Measurements from ENCODE around the gene ZAP70.

ZAP70 gene

DNA sequence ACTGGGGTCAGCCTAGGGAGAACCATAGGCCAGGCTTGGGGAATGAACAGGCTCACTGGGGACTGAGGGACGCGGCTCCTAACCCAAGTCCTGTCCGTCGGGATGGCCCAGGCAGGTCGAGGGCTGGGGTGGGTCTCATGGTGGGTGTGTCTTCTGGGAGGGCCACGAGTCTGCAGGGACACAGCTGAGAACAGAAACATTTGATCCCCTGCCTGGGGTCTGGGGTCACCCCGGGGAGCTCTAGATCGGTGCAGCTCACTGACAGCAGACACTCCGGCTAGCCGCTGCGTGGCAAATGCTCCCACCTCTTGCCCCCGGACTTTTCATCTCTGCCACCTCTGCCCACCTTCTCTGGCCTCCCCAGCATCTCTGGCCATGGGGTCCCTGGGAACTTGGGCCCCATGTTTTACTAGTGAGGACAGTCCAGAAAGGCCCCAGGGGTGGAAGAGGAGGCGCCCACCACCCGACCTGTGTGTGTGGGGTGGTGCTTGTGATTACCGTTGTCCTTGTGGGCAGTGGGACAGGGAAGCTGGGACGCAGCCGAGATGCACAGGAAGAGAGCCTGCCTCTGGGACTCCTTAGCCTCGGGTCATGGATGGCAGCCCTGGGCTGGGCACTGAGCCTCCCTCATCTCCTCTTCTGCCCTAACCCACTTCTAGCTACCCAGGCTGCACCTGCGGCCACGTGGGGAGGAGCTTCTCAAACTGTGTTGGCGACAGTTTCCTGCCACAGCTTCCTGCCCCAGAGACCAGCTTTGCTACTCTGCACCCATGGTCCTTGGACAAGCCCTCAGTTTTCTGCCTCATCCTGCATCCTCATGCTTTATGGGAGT, 4.9 kb downstream of the ZAP70 start:
- FAIRE-seq, result no peak

- FAIRE-seq, result no peak
Measured at GRCh38 chr2:97718942-97719341, 5.6 kb downstream of the ZAP70 start.

DNA sequence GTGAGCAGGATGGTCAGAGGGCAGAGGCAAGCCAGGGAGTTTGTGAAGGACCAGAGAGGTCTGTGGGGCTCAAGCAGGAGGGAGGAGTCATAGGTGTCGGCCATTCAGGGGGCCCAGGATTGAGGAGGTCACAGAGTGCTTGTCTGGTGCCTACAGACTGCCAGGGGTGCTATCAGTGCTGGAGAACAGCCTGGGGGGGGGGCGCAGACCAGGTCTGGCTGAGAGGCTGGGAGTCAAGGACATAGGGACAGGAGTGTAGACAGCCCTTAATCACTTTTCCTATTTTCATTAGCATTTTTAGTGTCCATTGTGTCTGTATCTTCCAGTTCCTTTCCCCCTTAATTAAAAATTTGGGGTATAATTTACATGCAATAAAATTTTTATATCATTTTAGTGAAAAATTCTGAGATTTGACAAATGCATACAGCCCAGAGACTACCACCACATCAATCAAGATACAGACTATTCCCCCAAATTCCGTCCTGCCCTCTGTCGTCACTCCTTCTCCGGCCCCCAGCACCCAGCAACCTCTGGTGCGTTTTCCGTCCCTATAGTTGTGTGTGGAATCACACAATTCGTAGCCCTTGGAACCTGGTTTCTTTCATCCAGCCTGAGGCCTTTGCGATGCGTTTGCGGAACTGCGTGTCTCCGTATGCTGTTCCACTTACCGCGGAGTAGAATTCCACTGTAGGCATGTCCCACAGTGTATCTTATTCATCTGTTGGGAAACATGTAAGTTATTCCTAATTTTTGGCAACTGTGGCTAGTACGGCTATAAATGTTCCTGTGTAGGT, 6.2 kb downstream of the ZAP70 start:
- no peak for FAIRE-seq

- no peak for FAIRE-seq
Measured at GRCh38 chr2:97720746-97721145, 7.4 kb downstream of the ZAP70 start.

DNA sequence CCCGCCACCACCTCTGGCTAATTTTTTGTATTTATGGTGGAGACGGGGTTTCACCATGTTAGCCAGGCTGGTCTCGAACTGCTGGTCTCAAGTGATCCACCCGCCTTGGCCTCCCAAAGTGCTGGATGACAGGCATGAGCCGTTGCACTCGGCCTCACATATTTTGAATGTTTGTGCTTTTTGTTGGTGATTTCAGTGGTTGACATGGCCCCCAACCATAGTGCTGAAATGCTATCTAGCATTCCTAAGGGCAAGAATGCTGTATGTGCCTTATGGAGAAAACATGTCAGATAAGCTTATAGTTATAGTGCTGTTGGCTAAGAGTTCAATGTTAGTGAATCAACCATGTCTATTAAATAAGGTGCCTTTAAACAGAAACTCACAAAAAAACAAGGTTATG, 8.9 kb downstream of the ZAP70 start:
- no peak for FAIRE-seq

GRCh38 chr2:97723156-97724072, 10.0 kb downstream of the ZAP70 start:
- no peak for FAIRE-seq

- FAIRE-seq, result no peak
Measured at GRCh38 chr2:97724073-97724410, 10.7 kb downstream of the ZAP70 start.

GRCh38 chr2:97724501-97724900, 11.1 kb downstream of the ZAP70 start:
- no peak for FAIRE-seq

DNA sequence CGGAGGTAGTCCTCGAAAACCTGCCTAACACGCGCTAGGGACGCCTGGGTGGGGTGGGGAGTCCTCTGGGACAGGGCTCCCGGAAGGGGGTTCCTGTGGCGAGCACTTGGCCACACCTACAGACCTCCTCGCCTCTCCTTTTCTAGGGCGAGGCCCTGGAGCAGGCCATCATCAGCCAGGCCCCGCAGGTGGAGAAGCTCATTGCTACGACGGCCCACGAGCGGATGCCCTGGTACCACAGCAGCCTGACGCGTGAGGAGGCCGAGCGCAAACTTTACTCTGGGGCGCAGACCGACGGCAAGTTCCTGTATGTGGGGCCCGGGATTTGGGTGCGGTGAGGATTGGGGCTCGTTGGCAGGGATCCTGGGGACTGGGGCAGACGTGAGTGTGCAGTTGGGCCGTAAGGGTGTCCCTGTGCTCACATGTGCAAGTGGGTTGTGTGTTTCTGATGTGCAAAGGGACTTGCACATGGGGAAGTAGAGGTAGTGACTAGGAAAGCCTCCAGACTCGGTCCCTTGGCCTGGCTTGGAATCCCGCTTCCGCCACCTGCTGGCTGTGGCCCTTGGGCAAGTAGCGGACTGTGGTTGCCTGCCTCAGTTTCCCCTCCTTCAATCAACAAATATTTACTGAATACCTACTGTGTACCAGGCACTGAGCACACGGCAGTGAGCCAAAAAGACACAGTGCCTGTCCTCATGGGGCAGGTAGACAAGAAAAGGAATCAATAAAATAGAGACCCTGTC, 11.7 kb downstream of the ZAP70 start:
- no peak for FAIRE-seq

DNA sequence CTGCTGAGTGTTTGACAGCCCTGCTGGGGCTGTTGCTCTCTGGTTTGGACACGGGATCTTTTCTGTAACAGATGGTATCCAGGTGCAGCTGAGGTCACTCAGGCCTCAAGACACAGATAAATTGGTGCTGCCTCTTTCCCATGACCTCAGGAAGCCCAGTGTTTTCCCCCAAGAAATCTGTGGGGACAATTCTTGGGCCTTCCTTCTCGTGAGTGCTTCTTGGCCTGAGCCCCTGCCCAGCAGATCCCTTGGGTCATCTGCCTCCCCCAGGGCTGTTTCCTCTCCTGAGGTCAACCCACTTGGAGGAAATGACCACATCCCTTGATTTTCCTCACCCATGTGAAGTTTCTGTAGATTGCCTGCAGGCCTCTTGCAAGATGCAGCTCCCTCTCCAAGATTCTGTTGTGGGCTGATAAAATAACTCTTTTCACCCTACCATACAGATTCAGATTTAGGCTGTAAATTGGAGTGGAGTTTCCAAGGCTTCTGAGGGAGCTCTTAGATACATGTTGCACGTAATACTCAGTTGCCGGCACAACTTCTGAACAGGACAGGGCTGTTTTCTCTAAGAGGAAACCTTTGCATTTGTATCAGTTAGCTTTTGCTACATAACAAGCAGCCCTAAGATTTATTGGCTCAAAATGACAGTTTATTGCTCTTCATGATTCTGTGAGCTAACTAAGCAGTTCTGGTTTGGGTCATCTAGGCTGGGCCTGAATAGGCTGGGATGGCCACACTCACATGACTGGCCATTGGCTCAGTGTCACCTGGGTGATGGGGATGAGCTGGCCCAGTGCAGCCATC, 13.1 kb downstream of the ZAP70 start:
- FAIRE-seq, result no peak

DNA sequence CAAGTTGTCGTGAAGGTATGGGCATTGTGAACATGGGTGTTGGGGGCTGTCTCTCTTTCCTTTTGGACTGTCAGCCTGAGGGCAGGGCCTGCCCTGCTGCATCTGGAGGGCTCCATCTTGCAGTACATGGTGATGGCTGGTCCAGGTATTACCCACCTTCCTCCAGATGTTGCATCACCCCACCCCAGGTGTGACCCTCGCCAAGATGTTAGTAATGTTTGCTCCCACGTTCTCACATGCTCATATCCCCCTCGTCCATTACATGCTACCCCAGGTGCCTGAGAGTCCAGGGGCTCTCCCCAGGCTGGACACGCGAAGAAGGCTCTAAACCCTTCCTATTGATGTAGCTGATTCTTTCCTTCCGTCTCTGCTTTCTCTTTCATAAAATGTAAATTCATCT, 13.9 kb downstream of the ZAP70 start:
- no peak for FAIRE-seq

DNA sequence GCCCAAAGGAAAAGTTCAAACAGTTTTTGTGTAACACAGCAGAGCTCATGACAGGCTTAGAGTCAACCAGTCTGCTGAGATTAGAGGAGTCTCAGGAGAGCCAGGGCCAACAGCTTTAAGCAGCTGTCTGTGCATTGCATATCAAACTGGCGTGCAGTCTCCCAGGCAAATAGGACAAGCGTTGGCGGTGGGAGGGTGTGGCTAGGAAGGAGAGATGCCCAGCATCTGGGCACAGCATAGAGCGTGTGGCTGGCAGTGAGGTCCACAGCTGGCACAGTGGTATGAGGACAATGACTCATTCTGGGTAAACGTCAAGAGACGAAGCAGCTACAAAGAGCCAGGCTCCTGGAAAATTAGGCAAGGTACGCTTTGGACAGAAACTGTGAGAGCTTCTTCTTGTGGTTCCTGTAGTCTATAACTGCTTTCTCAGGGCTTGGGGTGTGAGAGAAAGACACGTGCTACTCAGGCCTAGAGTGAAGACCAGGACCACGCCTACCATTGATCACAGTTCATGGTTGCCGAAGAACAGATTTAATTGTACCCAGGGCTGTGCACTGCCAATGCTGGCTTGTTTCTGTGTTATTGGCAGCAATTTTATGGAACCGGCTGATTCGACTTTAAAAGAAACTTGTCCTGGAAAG, 14.8 kb downstream of the ZAP70 start:
- no peak for FAIRE-seq

- no peak for FAIRE-seq
Measured at GRCh38 chr2:97730245-97730644, 16.9 kb downstream of the ZAP70 start.

DNA sequence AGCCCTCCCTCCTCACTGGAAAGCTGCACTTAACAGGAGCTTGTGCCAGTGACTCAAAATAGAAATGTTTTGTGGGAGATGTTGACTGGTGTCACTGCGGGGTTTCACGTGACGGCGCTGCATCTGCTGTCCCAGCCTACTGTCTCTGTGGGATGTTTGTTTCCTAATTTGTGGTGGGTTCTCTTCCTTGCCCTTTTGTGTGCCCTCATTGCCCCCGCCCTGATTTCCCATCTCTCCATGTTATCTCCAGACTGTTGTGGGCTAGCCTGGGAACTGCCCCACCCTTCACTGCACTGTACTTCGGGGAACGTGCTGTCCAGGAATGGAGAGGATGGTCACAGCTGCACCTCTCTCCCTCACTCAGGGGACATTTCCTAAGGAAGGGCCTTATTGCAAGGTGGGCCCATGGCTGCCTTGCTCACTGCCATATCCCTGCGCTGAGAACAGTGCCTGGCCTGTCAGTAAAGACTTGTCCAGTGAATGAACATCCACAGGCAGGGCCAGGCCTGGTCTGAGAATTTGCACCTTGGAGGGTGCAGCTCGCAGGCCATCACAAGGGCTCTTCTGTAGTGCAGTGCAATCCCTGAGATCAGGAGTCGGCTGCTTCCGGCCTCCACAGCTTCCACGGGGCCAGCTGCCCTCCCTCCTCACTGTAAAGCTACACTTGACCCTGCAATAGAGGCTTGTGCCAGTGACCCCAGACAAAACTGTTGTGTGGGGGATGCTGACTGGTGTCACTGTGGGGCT, 18.1 kb downstream of the ZAP70 start:
- no peak for FAIRE-seq

- FAIRE-seq, result no peak
Measured at GRCh38 chr2:97732436-97733340, 19.3 kb downstream of the ZAP70 start.

- FAIRE-seq, result no peak
Measured at GRCh38 chr2:97733341-97734035, 20.1 kb downstream of the ZAP70 start.

DNA sequence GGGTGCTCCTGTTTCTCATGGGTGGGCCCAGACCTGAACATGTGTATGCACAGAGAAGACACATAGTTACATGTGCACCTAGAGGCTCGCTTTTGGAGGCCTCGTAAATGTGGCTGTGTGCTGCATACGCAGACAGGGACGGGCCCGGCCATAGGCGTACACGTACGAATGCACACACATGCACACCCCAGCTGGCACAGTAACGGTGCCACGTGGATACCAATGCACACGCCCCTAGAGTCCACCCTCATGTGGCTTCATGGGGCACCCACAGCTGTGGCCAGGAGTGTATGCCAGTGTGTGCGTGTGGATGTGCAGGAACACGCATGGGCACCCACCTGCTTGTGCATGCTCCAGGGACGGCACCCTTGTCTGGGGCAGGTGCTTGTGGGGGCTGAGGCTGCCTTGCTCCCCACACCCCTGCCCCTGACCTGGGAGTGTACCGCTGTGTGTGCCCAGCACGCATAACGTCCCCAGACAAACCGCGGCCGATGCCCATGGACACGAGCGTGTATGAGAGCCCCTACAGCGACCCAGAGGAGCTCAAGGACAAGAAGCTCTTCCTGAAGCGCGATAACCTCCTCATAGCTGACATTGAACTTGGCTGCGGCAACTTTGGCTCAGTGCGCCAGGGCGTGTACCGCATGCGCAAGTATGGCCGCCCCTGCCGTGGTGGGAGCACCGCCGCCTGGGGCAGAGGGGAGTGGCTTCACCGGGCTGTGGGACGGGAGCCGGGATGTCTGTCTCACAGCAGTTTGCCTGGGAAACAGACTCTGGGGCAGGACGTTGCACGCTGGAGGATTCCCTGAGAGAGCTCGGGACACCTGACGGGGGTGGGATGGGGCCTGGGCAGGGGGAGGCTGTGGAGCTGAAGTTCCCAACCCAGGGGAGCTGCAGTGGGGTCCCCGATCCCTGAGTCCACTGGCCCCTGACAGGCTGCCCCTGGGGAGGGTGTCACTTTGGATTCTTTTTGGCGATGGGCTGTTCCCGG, 21.0 kb downstream of the ZAP70 start:
- no peak for FAIRE-seq

Measured in A204.1 (cell line).